ENCODE results near the gene IL36A.

IL36A gene

DNA sequence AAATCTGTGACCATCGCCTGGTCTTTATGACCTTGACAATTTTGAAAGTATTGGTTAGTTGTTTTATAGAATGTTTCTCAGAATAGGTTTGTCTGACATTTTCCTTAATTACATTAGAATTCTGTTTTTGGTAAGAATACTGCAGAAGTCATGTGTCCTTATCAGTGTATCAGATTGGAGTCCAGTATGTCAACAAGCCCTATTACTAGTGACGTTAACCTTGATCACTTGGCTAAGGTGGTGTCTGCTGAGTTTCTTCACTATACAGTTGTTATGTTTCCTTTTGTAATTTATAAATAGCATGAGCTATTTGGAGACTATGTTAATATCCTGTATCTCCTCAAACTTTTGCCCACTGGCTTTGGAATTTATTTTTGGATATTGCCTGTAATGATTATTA is 38.2 kb upstream of the IL36A start:
- DNase-seq (ENCODE audit: low read depth): no peak
- TF ChIP-seq, protein P1, sequence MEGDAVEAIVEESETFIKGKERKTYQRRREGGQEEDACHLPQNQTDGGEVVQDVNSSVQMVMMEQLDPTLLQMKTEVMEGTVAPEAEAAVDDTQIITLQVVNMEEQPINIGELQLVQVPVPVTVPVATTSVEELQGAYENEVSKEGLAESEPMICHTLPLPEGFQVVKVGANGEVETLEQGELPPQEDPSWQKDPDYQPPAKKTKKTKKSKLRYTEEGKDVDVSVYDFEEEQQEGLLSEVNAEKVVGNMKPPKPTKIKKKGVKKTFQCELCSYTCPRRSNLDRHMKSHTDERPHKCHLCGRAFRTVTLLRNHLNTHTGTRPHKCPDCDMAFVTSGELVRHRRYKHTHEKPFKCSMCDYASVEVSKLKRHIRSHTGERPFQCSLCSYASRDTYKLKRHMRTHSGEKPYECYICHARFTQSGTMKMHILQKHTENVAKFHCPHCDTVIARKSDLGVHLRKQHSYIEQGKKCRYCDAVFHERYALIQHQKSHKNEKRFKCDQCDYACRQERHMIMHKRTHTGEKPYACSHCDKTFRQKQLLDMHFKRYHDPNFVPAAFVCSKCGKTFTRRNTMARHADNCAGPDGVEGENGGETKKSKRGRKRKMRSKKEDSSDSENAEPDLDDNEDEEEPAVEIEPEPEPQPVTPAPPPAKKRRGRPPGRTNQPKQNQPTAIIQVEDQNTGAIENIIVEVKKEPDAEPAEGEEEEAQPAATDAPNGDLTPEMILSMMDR (IDR thresholded peaks at IDR 0.05; ENCODE audit: control insufficient read depth, insufficient read depth, low read depth, low read length, missing control alignments): no peak
- no peak overlapping the region for H3K4me3 ChIP-seq (ENCODE audit: control insufficient read depth, low read depth, low read length)

DNA sequence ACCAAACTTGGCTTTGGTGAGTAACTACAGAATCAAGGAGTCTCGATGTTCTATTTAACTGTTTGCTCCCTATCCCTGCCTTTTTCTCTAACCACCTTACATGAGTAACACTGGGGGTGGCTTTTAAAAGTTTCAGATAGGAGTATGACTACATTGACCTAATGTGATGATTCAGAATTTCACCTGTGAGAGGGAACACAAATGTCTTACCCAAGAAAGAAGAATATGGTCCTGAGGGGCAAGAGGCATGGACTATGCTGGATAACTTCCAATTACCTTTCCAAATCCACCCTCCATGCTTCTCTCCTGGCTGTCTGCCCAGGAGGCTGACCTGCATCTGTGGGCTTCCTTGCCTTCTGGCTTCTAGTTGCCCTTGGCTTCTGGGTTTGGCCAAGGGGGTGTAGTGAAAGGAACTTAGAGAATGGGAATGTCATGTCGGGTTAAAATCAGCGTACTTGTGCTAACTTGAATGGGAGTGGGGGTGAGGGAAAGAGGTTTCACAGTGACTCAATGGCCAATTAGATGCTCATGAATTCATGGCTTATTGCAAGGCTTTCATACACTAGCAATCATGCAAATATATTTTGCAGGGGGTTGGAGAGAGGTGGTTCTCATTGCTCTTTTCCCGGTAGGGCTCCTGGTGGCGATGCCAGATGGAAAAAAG is 32.7 kb upstream of the IL36A start:
- H3K4me3 ChIP-seq (ENCODE audit: control insufficient read depth, low read depth, low read length): no peak overlapping the region
- no peak for DNase-seq (ENCODE audit: low read depth)
- TF ChIP-seq, protein P1 (IDR thresholded peaks at IDR 0.05; ENCODE audit: control insufficient read depth, insufficient read depth, low read depth, low read length, missing control alignments): no peak

DNA sequence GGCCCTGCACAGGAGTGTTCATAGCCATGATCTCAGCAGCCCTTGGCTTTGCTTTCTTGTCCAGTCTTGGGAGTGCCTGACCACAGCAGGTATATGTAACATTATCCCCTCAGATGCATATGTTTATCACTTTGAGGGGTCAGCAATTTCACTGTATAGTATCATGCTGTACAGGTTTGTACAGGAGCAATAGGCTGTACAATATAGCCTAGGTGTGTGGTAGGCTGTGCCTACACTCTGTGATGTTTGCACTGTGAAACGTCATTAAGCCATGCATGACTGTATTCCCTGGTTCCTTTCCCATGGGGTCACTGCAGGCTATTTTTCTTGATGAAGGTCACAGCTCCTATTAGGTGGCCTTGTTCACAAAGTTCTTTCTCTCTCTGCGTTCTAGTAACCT is 32.1 kb upstream of the IL36A start:
- no peak for DNase-seq (ENCODE audit: low read depth)
- H3K4me3 ChIP-seq (ENCODE audit: control insufficient read depth, low read depth, low read length): no peak overlapping the region
- TF ChIP-seq, protein P1 (IDR thresholded peaks at IDR 0.05; ENCODE audit: control insufficient read depth, insufficient read depth, low read depth, low read length, missing control alignments): no peak

DNA sequence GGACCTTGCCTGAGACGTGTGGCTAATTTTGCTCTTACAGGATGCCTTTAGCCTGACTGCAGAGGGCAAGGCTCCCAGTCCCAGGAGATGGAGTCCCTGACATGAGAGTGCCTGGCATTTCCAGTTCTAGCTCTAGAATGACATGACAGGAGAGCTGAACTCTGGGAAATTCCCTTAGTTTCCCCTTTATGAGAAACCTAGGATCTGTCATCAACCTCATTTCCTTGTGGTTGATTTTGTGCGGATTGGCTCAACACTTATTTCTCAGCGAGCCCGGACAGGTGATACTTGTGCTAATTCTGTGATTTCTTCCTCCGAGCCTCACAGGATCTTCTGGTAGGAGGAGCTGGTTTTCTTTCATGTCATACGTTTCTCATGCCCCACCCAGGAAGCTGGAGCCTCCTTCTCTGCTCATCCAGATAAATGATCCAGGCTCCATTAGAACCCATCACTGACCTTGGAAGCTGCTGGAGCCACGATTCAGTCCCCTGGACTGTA is 27.7 kb upstream of the IL36A start, which contains the start of gene IL36G:
Gene IL36G (plus strand): TSS at position 448 of the 498 bp plus-strand sequence. CDS start 633 bp downstream, outside the sequence.
- no peak within 1 kb of the TSS for H3K4me3 ChIP-seq (ENCODE audit: control insufficient read depth, low read depth, low read length)
- TF ChIP-seq, protein P1 (IDR thresholded peaks at IDR 0.05; ENCODE audit: control insufficient read depth, insufficient read depth, low read depth, low read length, missing control alignments): no peak
- no peak for DNase-seq (ENCODE audit: low read depth)

DNA sequence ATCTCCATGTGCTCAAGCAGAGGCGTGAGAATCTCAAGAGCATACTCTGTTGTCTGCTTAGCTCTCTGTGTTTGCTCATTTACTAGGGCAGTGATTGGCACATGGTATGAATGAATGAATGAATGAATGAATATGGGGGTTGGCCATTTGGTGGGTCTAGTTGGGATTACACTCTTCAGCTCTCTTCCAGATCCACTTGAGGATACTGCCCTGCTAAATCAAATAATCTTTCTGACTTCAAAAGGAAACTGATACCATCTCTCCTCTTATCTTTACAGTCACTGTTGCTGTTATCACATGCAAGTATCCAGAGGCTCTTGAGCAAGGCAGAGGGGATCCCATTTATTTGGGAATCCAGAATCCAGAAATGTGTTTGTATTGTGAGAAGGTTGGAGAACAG is 25.5 kb upstream of the IL36A start:
- TF ChIP-seq, protein P1 (IDR thresholded peaks at IDR 0.05; ENCODE audit: control insufficient read depth, insufficient read depth, low read depth, low read length, missing control alignments): no peak
- no peak overlapping the region for H3K4me3 ChIP-seq (ENCODE audit: control insufficient read depth, low read depth, low read length)

DNA sequence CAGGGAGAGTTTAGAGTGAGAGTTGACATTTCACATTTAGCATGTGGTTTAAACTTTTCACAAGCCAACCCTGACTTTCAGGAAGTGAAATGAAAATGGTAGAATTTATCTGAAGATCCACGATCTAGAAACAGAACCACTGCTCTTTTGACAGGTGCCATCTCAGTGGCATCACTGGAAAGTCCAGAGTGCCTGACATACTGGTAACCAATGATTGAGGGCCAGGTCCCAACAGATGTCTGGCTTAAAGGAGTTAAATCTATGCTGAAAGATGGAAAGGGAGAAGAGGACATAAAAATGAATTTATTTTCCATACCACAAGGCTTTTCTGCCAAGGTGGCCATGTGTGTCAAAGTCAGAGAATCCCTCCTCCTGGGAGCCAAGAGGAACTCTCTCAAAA is 24.7 kb upstream of the IL36A start:
- TF ChIP-seq, protein P1 (IDR thresholded peaks at IDR 0.05; ENCODE audit: control insufficient read depth, insufficient read depth, low read depth, low read length, missing control alignments): no peak
- H3K4me3 ChIP-seq (ENCODE audit: control insufficient read depth, low read depth, low read length): no peak overlapping the region
- no peak for DNase-seq (ENCODE audit: low read depth)

More for the DNA sequence above, 25.5 kb upstream of the IL36A start:
- no peak for DNase-seq (ENCODE audit: low read depth)
